ENCODE results near the gene XPO6.

The XPO6 gene

DNA sequence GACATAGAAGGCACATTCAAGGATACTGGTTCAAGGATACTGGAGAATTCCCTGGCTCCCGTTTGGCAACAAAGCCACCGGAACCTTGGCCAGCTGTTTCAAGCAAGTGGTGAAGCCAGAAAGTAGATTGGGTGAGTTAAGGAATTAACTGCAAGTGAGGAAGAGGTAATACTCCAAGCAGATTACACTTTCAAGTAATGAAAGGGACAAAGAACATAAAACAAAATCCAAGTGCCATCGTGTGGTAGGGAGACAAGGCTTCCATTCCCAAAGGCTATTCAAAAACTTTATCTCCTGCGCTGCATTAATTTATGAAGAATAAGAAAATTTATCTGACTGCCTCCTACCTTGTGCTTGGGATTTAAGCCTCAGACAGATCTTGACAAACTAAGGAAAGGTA, 27.8 kb downstream of the XPO6 start:
- DNase-seq = no peak

- no peak for DNase-seq
These were observed 28.3 kb downstream of the XPO6 start for GRCh38 chr16:28183484-28183883.

DNA sequence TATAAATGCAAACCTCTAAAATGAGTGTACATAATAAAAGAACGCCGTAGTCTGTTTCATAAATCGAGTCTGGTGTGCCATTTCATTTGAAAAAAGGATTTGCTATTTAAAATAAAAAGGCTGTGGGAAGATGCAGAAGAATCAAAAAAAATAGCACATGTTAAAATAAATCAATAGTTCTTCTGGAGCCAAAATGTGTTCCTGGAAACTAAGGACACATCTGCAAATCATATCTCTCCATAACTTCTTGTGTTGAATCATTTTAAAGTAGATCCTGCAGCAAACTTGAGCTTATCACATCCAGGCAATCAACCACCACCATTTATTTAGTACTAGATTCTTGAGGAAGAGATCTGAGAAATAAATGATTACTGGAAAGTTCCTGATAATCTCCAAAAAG, 29.0 kb downstream of the XPO6 start:
- no peak for DNase-seq

DNA sequence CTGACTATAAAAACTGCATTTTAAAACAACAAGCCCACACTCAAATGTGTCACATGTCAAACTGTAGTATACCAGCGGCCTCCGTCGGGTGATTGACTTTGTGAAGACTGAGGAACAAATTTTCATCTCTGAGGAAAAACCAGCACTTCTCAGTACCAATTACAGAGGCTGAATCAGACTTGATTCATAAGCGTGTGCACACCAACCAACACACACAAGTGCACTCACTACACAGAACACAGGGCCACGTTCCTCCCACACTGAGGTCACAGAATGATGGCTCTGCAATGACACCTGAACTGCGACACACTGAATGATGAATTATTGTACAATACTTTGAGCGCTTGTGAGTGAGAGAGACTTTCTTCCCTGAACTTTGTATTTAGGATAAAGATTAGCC, 29.6 kb downstream of the XPO6 start:
- peak; percentile 70 for DNase-seq

DNA sequence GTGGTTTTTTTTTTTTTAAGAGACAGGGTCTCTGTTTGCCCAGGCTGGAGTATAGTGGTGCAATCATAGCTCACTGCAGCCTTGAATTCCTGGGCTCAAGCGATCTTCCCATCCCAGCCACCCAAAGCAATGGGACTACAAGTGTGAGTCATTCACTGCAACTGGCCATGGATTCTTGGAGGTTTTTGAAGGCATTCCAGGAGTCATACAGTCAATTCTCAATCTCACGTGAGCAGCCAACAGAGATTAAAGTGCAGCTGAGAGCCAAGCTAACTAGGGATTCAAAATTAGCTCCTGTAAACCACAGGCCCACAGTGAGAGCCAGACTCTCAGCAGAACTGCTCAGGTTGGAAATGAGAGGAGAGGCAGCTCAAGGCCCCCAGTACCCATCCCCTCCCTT, 30.2 kb downstream of the XPO6 start:
- DNase-seq = no peak

DNA sequence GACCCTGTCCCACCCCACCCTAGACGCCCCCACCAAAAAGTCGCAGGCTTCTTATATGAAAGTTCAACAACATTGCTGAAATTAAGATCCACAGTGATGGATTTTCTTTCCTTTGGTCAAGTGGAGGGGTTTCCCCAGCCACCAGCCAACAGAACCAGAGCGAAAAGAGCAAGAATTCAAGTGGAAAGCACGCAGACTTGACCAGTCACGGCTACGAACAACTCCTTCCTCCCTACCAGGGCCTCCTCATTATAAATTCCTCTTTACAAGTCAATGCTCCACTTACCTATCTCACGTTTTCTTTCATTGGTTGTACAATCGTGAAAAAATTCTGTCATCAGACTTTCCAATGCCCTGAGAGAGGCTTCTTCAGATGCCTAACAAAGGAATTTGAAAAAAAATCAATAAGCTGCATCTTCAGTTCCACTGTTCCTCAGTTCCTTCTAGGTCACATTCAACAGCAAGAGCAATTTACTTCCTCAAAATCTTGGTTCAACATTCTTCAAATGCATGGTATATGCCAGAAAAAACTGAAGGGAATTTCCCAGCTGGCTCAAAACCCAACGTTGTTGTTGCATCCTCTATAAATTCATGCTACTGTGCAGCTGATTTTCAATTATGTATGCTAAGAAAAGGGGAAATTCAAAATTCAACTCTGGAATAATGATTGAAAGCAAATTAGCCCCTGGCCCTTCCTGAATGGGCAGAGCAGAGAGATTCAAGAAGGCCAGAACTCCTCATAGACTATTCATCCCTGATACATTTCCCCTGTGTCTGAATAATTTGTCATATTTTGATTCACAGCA, 30.9 kb downstream of the XPO6 start:
- no peak for DNase-seq

DNA sequence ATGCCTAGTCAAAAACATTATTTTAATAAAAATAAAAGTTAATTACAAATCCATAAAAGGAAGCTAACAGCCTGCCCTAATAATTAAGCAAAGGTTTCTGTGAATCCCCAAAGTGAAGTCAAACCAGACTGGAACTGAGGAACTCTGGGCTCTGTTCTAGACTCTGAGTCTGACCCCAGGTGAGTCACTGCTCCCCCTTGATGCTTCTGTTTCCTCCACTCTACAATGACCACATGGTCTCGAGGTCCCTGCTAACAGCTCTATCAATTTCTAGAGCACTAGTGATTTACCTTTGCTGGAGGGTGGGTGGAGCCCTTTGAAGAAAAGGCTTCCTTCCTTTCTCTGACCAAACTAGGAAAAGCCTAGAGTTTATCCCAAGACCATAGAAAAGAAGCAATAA, 32.4 kb downstream of the XPO6 start:
- no peak for DNase-seq

DNA sequence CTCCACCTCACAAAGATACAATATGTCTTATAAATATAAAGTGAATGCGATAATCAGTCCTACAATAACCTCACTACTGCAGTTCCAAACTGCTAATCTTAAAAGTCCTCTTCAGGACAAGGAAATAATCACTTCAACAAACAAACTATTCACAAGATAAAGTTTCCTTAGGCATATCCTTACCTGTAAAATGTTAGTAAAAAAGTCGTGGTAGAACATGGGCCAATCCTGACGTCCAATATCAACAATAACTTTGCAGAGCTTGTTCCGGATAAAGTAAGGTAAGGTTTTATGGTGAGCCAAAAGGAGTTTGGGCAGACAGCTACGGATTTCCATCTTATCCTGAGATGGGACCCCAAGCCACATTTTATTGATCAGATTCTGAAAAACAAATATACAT, 36.0 kb downstream of the XPO6 start:
- no peak for DNase-seq

- no peak for DNase-seq
These were observed 39.4 kb downstream of the XPO6 start for GRCh38 chr16:28172336-28172735.

GRCh38 chr16:28171816-28172215, 39.9 kb downstream of the XPO6 start:
- no peak for DNase-seq

DNA sequence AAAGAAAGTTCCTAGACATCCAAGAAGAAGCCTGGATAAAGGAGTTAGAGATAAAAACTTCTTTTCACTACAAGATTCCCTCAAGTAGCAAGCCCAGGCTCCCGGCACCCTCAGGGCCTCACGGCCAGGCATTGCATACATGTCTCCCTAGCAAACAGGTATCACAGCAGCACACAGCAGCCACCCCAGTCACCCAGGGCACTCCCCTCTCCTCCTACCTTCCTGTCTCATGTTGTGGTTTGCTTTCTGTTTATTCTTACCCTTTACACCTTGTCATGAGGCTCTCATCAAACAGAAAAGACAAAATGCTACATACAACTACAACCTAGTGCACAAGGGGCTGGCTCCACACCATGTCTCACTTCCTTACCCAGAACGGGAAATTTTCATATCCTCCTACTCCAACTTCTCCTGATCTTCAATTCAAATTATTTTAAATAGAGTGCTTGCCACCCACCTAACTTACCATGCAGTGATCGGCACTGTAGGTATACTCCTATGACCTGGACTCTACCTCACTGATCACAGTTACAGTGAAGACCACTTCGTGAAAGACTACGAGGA, 42.7 kb downstream of the XPO6 start:
- DNase-seq = no peak

GRCh38 chr16:28167730-28168129, 44.0 kb downstream of the XPO6 start:
- no peak for DNase-seq

GRCh38 chr16:28167221-28167620, 44.5 kb downstream of the XPO6 start:
- no peak for DNase-seq

- no peak for DNase-seq
These were observed 45.2 kb downstream of the XPO6 start for GRCh38 chr16:28166394-28167208.

GRCh38 chr16:28165598-28165997, 46.2 kb downstream of the XPO6 start:
- DNase-seq = no peak

DNA sequence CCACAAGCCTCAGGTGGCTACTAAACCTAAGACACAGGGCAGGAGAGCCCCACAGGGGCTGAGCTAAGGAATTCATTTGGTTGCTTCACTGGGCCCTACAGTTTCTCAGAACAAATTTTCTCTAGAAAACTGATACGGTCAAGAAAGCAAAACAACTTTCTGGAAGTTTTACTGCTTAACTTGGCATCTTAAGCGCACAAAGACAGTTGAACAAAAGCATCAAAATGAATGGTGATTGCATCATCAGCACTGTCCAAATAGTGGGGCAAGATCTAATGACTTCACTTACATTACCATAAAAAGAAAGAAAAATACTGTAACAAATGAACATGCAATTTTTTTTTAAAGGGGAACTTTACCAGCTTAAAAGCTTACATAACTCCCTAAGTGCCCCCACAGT, 47.6 kb downstream of the XPO6 start:
- DNase-seq = no peak

DNA sequence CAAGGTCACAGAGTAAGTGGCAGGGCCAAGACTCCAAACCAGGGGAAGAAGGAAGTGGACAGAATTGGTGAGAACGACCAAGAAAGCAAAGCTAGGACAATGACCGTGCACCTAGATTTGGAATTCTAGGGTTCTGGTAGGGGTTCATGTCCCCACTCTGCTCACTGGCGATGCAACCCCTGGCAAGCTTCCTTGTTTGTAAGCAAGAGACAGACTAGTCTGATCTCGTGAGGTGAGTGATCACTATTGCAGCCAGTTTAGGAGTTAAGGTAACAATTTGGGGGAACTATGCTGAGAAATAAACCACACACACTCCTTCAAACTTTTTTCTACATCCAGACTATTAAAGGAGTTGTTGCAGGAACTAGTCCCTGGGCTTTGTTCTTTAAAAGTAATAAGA, 48.1 kb downstream of the XPO6 start:
- DNase-seq = no peak

GRCh38 chr16:28162326-28162877, 49.4 kb downstream of the XPO6 start:
- no peak for DNase-seq

DNA sequence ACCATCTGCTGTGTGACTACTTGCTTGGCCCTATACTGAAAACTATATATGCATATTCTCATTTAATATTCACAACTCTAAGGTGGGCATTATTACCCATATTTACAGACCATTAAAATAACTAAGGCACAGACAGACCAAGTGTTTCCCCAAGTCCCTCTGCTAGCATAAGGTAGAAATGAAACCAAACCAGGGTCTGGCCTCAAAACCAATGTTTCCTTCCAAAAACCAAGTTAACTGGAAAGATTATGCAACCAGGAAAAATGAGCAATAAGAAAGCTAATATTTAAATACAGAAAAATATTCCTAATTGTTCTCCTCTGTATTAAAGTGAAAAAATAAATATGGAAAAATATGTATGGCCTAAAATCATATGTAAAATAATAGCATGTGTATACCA, 50.1 kb downstream of the XPO6 start:
- no peak for DNase-seq

DNA sequence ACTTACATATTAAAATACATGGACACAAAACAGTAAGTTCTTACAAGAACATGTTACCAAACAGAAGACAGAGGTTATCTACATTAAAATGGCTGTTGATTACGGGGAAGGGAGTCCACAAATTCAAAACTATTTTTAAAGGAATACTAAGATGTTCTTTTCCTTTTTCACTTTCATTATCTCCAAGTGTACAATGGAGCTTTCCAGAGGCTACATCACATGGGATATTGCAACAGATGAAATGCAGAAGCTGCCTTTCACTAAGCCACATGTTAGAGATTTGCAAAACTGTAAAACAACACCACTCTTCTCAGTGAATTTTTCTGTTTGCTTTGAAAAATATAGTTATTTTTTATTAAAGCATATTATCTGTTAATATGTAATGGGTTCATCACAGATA, 53.6 kb downstream of the XPO6 start:
- no peak for DNase-seq

DNA sequence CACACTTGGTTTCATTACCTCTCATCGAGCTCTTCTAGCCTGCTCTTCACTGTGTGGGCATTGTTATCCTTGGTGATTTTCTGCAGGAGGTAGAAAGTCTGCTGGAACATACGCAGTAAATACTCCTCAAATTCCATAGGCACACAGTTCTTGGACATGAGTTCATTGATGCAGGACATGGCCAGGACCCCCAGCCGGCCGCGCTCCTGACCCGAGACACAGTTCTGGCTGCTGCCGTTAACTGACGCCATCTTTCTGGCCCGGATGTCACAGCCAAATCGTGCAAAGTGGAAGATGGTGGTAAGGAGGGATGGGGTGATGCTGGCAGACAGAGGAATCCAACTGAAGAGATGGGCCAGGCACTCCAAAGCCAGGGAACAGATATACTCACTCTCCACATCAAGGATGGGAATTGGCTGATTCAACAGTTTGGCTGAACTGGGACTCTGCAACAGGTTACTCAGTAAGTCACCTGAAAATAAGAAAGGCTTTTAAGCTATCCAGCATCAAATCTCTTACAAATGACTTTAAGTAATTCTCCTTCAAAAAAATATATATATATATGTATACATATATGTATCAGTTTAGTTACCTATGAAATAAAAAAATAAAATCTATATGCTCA, 55.6 kb downstream of the XPO6 start:
- no peak for DNase-seq

- DNase-seq = no peak
These were observed 56.5 kb downstream of the XPO6 start for GRCh38 chr16:28155293-28155692.

GRCh38 chr16:28151180-28151579, 60.6 kb downstream of the XPO6 start:
- DNase-seq = no peak
